Neural crest cell (in vitro differentiated cells): ENCODE measurements around the gene EDRF1. TPM values are rescaled to one million over a fixed set of nuclear protein-coding genes. Genes with fewer than 3 reads are reported as not detected.

Source experiments
- DNase-seq: peaks from one replicate; pipeline ENCODE4 v3.0.0; 2021; ENCODE audit warnings: low read depth, mixed read lengths, low spot score
- H3K27ac Mint-ChIP-seq: one replicate; pipeline ENCODE4 v1.8.0; 2021; ENCODE audit warnings: mild to moderate bottlenecking, mixed read lengths; ENCODE audit not compliant: unreplicated experiment
- H3K27me3 Mint-ChIP-seq: 2 replicates; pipeline ENCODE4 v1.8.0; 2021; ENCODE audit warnings: low read depth, mild to moderate bottlenecking, mixed read lengths
- H3K36me3 Mint-ChIP-seq: 2 replicates; pipeline ENCODE4 v1.8.0; 2021; ENCODE audit warnings: low read depth, mild to moderate bottlenecking, mixed read lengths
- H3K4me1 Mint-ChIP-seq: 2 replicates; pipeline ENCODE4 v1.8.0; 2021; ENCODE audit warnings: mixed read lengths
- H3K4me3 Mint-ChIP-seq: one replicate; pipeline ENCODE4 v1.8.0; 2021; ENCODE audit warnings: mild to moderate bottlenecking, mixed read lengths
- H3K9me3 Mint-ChIP-seq: 2 replicates; pipeline ENCODE4 v1.8.0; 2021; ENCODE audit warnings: mixed read lengths
- CTCF ChIP-seq: fragments of 200-600 bp; sonication (generic); conservative IDR thresholded peaks from 2 replicates; pipeline ENCODE4 v1.5.0; 2021; ENCODE audit warnings: antibody characterized with exemption, mild to moderate bottlenecking
- total RNA-seq: library from RNA; stranded (reverse); gene quantifications from 2 replicates; pipeline ENCODE4 v1.2.1, GENCODE V29; 2021

Gene EDRF1
- total RNA-seq, 1 donor from 2014 or later, result 42.7 TPM

- peaks cover 2% of the 10 kb centered on the region for H3K9me3 Mint-ChIP-seq
- no peak for DNase-seq
- H3K4me3 Mint-ChIP-seq, result no peak overlapping the region
- H3K27me3 Mint-ChIP-seq, result no peaks in the 10 kb centered on the region
- no peak overlapping the region for H3K27ac Mint-ChIP-seq
- no peaks in the 10 kb centered on the region for H3K36me3 Mint-ChIP-seq
- TF ChIP-seq CTCF, result no peak
- peaks cover 9% of the 10 kb centered on the region for H3K4me1 Mint-ChIP-seq
Measured at GRCh38 chr10:125779403-125780327, 60.2 kb downstream of the EDRF1 start.

DNA sequence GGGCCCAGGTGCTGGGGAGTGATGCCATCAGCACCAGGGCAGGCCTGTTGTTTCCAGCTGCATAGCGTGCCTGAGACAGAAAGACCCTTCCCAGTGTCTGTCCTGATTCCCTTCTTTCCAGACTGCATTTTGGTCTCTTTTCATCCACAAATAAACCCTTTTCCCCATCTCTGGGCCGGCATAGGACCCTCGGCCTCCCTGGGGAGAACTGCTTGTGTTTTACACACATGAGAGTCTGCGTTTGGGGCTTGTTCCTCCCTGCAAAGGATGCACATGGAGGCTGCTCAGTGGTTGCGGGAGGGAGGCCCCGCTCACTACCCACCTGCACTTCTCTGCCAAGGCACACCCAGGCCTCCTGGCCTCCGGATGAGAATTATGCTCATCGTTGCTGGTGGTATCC lies 61.9 kb downstream of the EDRF1 start:
- H3K27me3 Mint-ChIP-seq, result no peaks in the 10 kb centered on the region
- no peak overlapping the region for H3K27ac Mint-ChIP-seq
- H3K9me3 Mint-ChIP-seq, result peaks cover 2% of the 10 kb centered on the region
- H3K36me3 Mint-ChIP-seq, result no peaks in the 10 kb centered on the region
- no peak overlapping the region for H3K4me3 Mint-ChIP-seq
- peaks cover 9% of the 10 kb centered on the region for H3K4me1 Mint-ChIP-seq
- no peak for TF ChIP-seq CTCF
- no peak for DNase-seq

DNA sequence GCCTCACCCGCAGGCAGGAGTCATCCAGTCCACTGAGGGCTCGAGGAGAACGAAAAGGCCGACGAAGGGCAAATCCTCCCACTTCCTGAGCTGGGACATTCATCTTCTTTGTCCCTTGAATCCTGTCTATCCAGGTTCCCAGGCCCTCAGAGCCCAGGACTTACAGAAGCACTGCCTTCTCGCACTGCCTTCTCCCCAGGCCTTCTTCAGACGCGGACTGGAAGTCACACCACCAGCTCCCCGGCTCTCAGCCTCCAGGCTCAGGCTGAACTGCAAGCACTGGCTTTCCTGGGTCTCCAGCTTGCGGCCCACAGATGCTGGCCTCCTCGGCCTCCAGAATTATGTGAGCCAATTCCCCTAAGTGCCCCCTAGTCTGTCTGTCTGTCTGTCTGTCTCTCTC lies 62.5 kb downstream of the EDRF1 start:
- no peaks in the 10 kb centered on the region for H3K36me3 Mint-ChIP-seq
- peaks cover 2% of the 10 kb centered on the region for H3K9me3 Mint-ChIP-seq
- H3K27ac Mint-ChIP-seq, result no peak overlapping the region
- no peak for TF ChIP-seq CTCF
- DNase-seq, result no peak
- H3K4me3 Mint-ChIP-seq, result no peak overlapping the region
- H3K27me3 Mint-ChIP-seq, result no peaks in the 10 kb centered on the region
- H3K4me1 Mint-ChIP-seq, result peaks cover 9% of the 10 kb centered on the region

- Mint-ChIP-seq H3K4me1 (peaks cover 9% of the 10 kb centered on the region), H3K4me3 (no peak overlapping the region), H3K27me3 (no peaks in the 10 kb centered on the region), H3K9me3 (peaks cover 2% of the 10 kb centered on the region), H3K27ac (peak overlapping the region; percentile 20), H3K36me3 (no peaks in the 10 kb centered on the region)
- no peak for DNase-seq
- no peak for TF ChIP-seq CTCF
Measured at GRCh38 chr10:125782616-125783015, 63.1 kb downstream of the EDRF1 start.

DNA sequence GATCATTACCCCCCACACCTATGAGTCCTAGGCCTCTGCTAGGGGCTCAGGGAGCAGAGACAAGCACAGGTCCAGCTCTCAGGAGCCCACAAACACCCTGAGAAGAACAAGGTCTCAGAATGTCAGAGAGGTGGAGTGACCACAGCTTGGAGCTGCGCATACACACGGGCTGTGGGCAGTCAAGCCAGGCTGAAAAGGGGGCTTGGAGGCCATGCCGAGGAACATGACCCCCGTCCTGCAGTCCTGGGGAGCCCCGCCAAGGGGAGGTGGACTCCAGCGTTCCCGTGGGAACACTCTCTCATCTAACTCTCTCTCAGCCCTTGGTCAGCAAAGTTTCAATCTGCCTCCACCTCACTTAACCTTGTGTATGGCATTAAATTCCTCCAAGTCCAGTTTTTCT lies 63.9 kb downstream of the EDRF1 start:
- TF ChIP-seq CTCF, result no peak
- DNase-seq, result no peak
- Mint-ChIP-seq H3K4me3 (no peak overlapping the region), H3K4me1 (peaks cover 9% of the 10 kb centered on the region), H3K27me3 (no peaks in the 10 kb centered on the region), H3K36me3 (no peaks in the 10 kb centered on the region), H3K9me3 (peaks cover 2% of the 10 kb centered on the region), H3K27ac (no peak overlapping the region)
